H9 (cell line): Measurements from ENCODE around the gene TMEM238. TPM values are rescaled to one million over a fixed set of nuclear protein-coding genes. Genes with fewer than 3 reads are reported as not detected.
"Not testable (repeated sequence)": the region's sequence is repeated elsewhere in the genome, so short reads cannot be mapped to it uniquely, and the experiment has no call there.

Source experiments
- DNase-seq: peaks from one replicate; pipeline ENCODE4 v3.0.0-alpha.2; 2017
- H2AFZ ChIP-seq: one replicate; pipeline ENCODE4 v1.6.1; 2013; ENCODE audit warnings: mild to moderate bottlenecking, low read length, control low read depth, moderate library complexity
- H2AK5ac ChIP-seq: 2 replicates; pipeline ENCODE4 v1.6.1; 2013; ENCODE audit warnings: low read length, control low read depth, mixed read lengths; ENCODE audit not compliant: insufficient read length
- H2BK120ac ChIP-seq: one replicate; pipeline ENCODE4 v1.6.1; 2013; ENCODE audit warnings: low read depth, mild to moderate bottlenecking, low read length, control low read depth, inconsistent platforms; ENCODE audit not compliant: poor library complexity, severe bottlenecking
- H2BK12ac ChIP-seq: 2 replicates; pipeline ENCODE4 v1.6.1; 2013; ENCODE audit warnings: low read length, control low read depth, mixed read lengths, low read depth; ENCODE audit not compliant: insufficient read length
- H2BK15ac ChIP-seq: 2 replicates; pipeline ENCODE4 v1.6.1; 2013; ENCODE audit warnings: low read depth, low read length, control low read depth
- H2BK20ac ChIP-seq: one replicate; pipeline ENCODE4 v1.6.1; 2013; ENCODE audit warnings: low read depth, mild to moderate bottlenecking, low read length, control low read depth, inconsistent platforms; ENCODE audit not compliant: poor library complexity, severe bottlenecking
- H2BK5ac ChIP-seq: 2 replicates; pipeline ENCODE4 v1.6.1; 2013; ENCODE audit warnings: low read length, control low read depth, mixed read lengths; ENCODE audit not compliant: insufficient read length
- H3K14ac ChIP-seq: 2 replicates; pipeline ENCODE4 v1.6.1; 2013; ENCODE audit warnings: low read length, control low read depth; ENCODE audit not compliant: insufficient read depth
- H3K18ac ChIP-seq: 2 replicates; pipeline ENCODE4 v1.6.1; 2013; ENCODE audit warnings: low read depth, mild to moderate bottlenecking, mixed read lengths, low read length, control low read depth; ENCODE audit not compliant: insufficient read length
- H3K23ac ChIP-seq: 2 replicates; pipeline ENCODE4 v1.6.1; 2013; ENCODE audit warnings: low read length, control low read depth, mixed read lengths, low read depth; ENCODE audit not compliant: insufficient read length
- H3K23me2 ChIP-seq: 2 replicates; pipeline ENCODE4 v1.6.1; 2013; ENCODE audit warnings: low read depth, mild to moderate bottlenecking, mixed read lengths, low read length, control low read depth; ENCODE audit not compliant: insufficient read length, poor library complexity, severe bottlenecking
- H3K27ac ChIP-seq: 2 replicates; pipeline ENCODE4 v1.5.1; 2013; ENCODE audit warnings: low read length, control low read depth, mixed read lengths, low read depth; ENCODE audit not compliant: insufficient read length
- H3K27me3 ChIP-seq: 2 replicates; pipeline ENCODE4 v1.6.1; 2013; ENCODE audit warnings: low read length, control low read depth, inconsistent platforms; ENCODE audit not compliant: insufficient read depth
- H3K4ac ChIP-seq: 2 replicates; pipeline ENCODE4 v1.6.1; 2013; ENCODE audit warnings: low read depth, mild to moderate bottlenecking, control low read depth, inconsistent platforms, low read length, moderate library complexity
- H3K4me1 ChIP-seq: 2 replicates; pipeline ENCODE4 v1.6.1; 2013; ENCODE audit warnings: low read length, control low read depth, inconsistent platforms; ENCODE audit not compliant: insufficient read depth
- H3K4me2 ChIP-seq: 2 replicates; pipeline ENCODE4 v1.6.1; 2013; ENCODE audit warnings: low read length, control low read depth, mixed read lengths; ENCODE audit not compliant: insufficient read length, insufficient read depth
- H3K56ac ChIP-seq: 2 replicates; pipeline ENCODE4 v1.6.1; 2013; ENCODE audit warnings: low read depth, mild to moderate bottlenecking, mixed read lengths, low read length, control low read depth; ENCODE audit not compliant: insufficient read length
- H3K79me1 ChIP-seq: 2 replicates; pipeline ENCODE4 v1.6.1; 2013; ENCODE audit warnings: low read depth, mild to moderate bottlenecking, moderate library complexity, low read length, control low read depth, inconsistent platforms; ENCODE audit not compliant: insufficient read depth, poor library complexity, severe bottlenecking
- H3K79me2 ChIP-seq: 2 replicates; pipeline ENCODE4 v1.6.1; 2013; ENCODE audit warnings: low read length, control low read depth, inconsistent platforms; ENCODE audit not compliant: insufficient read depth
- H3K9ac ChIP-seq: 2 replicates; pipeline ENCODE4 v1.6.1; 2013; ENCODE audit warnings: low read length, control low read depth, mixed read lengths; ENCODE audit not compliant: insufficient read length; ENCODE audit errors: extremely low read depth
- H3K9me3 ChIP-seq: one replicate; pipeline ENCODE4 v1.6.1; 2013; ENCODE audit warnings: low read depth, low read length, inconsistent platforms; ENCODE audit not compliant: control insufficient read depth
- H3T11ph ChIP-seq: one replicate; pipeline ENCODE4 v1.6.1; 2013; ENCODE audit warnings: mild to moderate bottlenecking, low read length, control low read depth, inconsistent platforms
- H4K20me1 ChIP-seq: one replicate; pipeline ENCODE4 v1.6.1; 2013; ENCODE audit not compliant: control insufficient read depth, insufficient read length, insufficient read depth
- H4K5ac ChIP-seq: 2 replicates; pipeline ENCODE4 v1.6.1; 2013; ENCODE audit warnings: low read depth, mild to moderate bottlenecking, mixed read lengths, low read length, control low read depth; ENCODE audit not compliant: insufficient read length
- H4K8ac ChIP-seq: replicated peaks from 2 replicates; pipeline ENCODE4 v1.6.1; 2013; ENCODE audit warnings: low read length, control low read depth, mixed read lengths, low read depth; ENCODE audit not compliant: insufficient read length
- H4K91ac ChIP-seq: 2 replicates; pipeline ENCODE4 v1.6.1; 2013; ENCODE audit warnings: low read depth, mild to moderate bottlenecking, moderate library complexity, mixed read lengths, low read length, control low read depth; ENCODE audit not compliant: insufficient read length
- H3K27ac Mint-ChIP-seq, 3 experiments: 2 replicates in 2 of 3; 3 replicates in 1 of 3; pipeline ENCODE4 v1.8.0; 2020 to 2021; ENCODE audit warnings: mixed read lengths in 3 of 3, mild to moderate bottlenecking in 1 of 3, moderate library complexity in 1 of 3
- H3K27me3 Mint-ChIP-seq: 2 replicates; pipeline ENCODE4 v1.8.0; 2021; ENCODE audit warnings: low read depth, mild to moderate bottlenecking, moderate library complexity, mixed read lengths
- H3K36me3 Mint-ChIP-seq, 3 experiments: 2 replicates in 2 of 3; 3 replicates in 1 of 3; pipeline ENCODE4 v1.8.0; 2020 to 2021; ENCODE audit warnings: low read depth in 3 of 3, mixed read lengths in 3 of 3; ENCODE audit not compliant: insufficient read depth in 1 of 3
- H3K4me1 Mint-ChIP-seq, 2 experiments: 2 replicates each; pipeline ENCODE4 v1.8.0; 2020; ENCODE audit warnings: mixed read lengths in 2 of 2
- H3K4me3 Mint-ChIP-seq, 2 experiments: 2 replicates in 1 of 2; 3 replicates in 1 of 2; pipeline ENCODE4 v1.8.0; 2020 to 2021; ENCODE audit warnings: mild to moderate bottlenecking in 2 of 2, mixed read lengths in 2 of 2, moderate library complexity in 1 of 2
- H3K9me3 Mint-ChIP-seq, 2 experiments: 2 replicates in 1 of 2; 3 replicates in 1 of 2; pipeline ENCODE4 v1.8.0; 2020; ENCODE audit warnings: mild to moderate bottlenecking in 2 of 2, mixed read lengths in 2 of 2, moderate library complexity in 1 of 2
- CTCF ChIP-seq: fragments of 200-600 bp; sonication (generic); conservative IDR thresholded peaks from 3 replicates; pipeline ENCODE4 v1.8.0; 2021; ENCODE audit warnings: antibody characterized with exemption, mild to moderate bottlenecking
- WGBS: extraction: QIAGEN DNeasy Blood & Tissue Kit; methylation state at CpG from one replicate; pipeline ENCODE4 v1.1.7; 2013; ENCODE audit warnings: missing lambda C conversion rate, low lambda C conversion rate, mixed read lengths; ENCODE audit not compliant: insufficient read length; ENCODE audit errors: extremely low coverage; 5-methylcytosine and 5-hydroxymethylcytosine counted together
- total RNA-seq: library from RNA; stranded (reverse); gene quantifications from 2 replicates; pipeline ENCODE4 v1.2.1, GENCODE V29; 2021

TMEM238 gene
- total RNA-seq, 1 experiment from 2014 or later: 4.8 TPM

GRCh38 chr19:55410168-55410567, 26.1 kb upstream of the TMEM238 start:
- Histone ChIP-seq H2BK15ac (no peak overlapping the region), H3K4me2 (no peak overlapping the region), H3K23ac (no peak overlapping the region), H4K20me1 (no peaks in the 10 kb centered on the region), H3K18ac (no peak overlapping the region), H3K4me1 (no peaks in the 10 kb centered on the region; the same call in 1 of the 2 replicates), H2AFZ (no peak overlapping the region), H3K4ac (no peak overlapping the region), H4K5ac (no peak overlapping the region), H2BK20ac (no peak overlapping the region), H4K91ac (no peak overlapping the region), H3K27ac (no peak overlapping the region), H2BK12ac (no peak overlapping the region), H3K9ac (no peak overlapping the region), H3K27me3 (no peaks in the 10 kb centered on the region), H3T11ph (no peak overlapping the region), H4K8ac (no peak overlapping the region), H3K56ac (no peak overlapping the region), H2BK5ac (no peak overlapping the region), H3K23me2 (peaks cover 6% of the 10 kb centered on the region), H3K14ac (no peak overlapping the region), H2AK5ac (no peak overlapping the region), H3K79me1 (peaks cover 7% of the 10 kb centered on the region), H3K9me3 (no peaks in the 10 kb centered on the region), H2BK120ac (no peak overlapping the region), H3K79me2 (peaks cover 14% of the 10 kb centered on the region; the same call in 1 of the 2 replicates)
- Mint-ChIP-seq H3K9me3 (peaks cover 20 to 21% of the 10 kb centered on the region in 2 experiments), H3K27me3 (peaks cover 34% of the 10 kb centered on the region), H3K27ac (no peak overlapping the region), H3K36me3 (peaks cover 25 to 26% (median 26%) of the 10 kb centered on the region in 3 experiments), H3K4me3 (no peak overlapping the region), H3K4me1 (peaks cover 18 to 23% of the 10 kb centered on the region in 2 experiments)
- TF ChIP-seq CTCF: no peak
- DNase-seq: no peak
- no CpG with 5 or more reads among the region's 2 CpGs for WGBS

DNA sequence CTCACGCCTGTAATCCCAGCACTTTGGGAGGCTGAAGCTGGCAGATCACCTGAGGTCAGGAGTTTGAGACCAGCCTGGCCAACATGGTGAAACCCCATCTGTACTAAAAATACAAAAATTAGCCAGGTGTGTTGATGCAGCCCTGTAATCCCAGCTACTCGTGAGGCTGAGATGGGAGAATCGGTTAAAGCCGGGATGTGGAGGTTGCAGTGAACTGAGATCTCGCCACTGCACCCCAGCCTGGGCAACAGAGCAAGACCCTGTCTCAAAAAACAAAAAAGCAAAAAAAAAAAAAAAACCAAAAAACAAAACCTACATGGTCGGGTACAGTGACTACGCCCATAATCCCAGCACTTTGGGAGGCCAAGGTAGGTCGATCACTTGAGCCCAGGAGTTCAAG, 25.1 kb upstream of the TMEM238 start:
- H3K79me1 ChIP-seq, H3K56ac ChIP-seq, H3K4me1 ChIP-seq, H3K27me3 ChIP-seq, H4K8ac ChIP-seq, H3K27ac ChIP-seq, H3K23ac ChIP-seq, H2BK20ac ChIP-seq, H3K23me2 ChIP-seq, H2AFZ ChIP-seq, H3K14ac ChIP-seq, H2BK12ac ChIP-seq, H3K18ac ChIP-seq, H3K9me3 ChIP-seq, H3K4ac ChIP-seq, H4K5ac ChIP-seq, H3T11ph ChIP-seq, H3K9ac ChIP-seq, H3K27ac Mint-ChIP-seq, H2BK15ac ChIP-seq, H2AK5ac ChIP-seq, H4K20me1 ChIP-seq, H2BK5ac ChIP-seq, H2BK120ac ChIP-seq, H3K4me2 ChIP-seq, DNase-seq: not testable (repeated sequence)
- Mint-ChIP-seq H3K4me1 (peaks cover 18 to 23% of the 10 kb centered on the region in 2 experiments), H3K4me3 (peak overlapping the region in 1 of 2 experiments; percentile 50; a peak in 2 of 5 replicates), H3K9me3 (peaks cover 20 to 21% of the 10 kb centered on the region in 2 experiments), H3K36me3 (peaks cover 28 to 33% (median 31%) of the 10 kb centered on the region in 3 experiments), H3K27me3 (peaks cover 29% of the 10 kb centered on the region)
- WGBS: no CpG with 5 or more reads among the region's 8 CpGs
- H4K91ac ChIP-seq: peak overlapping the region; percentile 87
- H3K79me2 ChIP-seq: peaks cover 14% of the 10 kb centered on the region; the same call in 1 of the 2 replicates
